ENCODE measurements around the gene REEP3.

DNA sequence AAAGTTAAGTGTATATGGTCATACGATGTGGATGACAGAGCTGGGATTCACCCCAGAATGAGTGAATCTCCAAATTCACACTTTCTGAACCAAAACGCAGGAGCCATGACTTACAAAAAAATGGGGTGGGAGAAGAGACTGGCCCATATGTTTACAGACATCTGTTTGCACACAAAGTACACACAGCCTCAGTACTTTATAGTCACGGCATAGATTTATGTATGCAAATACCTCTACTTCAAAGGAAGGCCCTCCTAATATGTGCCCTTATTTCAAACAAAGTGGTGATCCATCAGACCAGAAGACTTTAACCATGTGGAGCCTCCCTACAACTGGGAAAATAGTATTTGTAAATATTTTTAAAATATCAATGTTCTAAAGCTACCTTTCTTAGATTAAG, 33.2 kb upstream of the REEP3 start:
- TF ChIP-seq POLR2A (IDR thresholded peaks at IDR 0.05) (no peak), EP300 (IDR thresholded peaks at IDR 0.05) (no peak)
- TF ChIP-seq, protein P1, sequence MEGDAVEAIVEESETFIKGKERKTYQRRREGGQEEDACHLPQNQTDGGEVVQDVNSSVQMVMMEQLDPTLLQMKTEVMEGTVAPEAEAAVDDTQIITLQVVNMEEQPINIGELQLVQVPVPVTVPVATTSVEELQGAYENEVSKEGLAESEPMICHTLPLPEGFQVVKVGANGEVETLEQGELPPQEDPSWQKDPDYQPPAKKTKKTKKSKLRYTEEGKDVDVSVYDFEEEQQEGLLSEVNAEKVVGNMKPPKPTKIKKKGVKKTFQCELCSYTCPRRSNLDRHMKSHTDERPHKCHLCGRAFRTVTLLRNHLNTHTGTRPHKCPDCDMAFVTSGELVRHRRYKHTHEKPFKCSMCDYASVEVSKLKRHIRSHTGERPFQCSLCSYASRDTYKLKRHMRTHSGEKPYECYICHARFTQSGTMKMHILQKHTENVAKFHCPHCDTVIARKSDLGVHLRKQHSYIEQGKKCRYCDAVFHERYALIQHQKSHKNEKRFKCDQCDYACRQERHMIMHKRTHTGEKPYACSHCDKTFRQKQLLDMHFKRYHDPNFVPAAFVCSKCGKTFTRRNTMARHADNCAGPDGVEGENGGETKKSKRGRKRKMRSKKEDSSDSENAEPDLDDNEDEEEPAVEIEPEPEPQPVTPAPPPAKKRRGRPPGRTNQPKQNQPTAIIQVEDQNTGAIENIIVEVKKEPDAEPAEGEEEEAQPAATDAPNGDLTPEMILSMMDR (IDR thresholded peaks at IDR 0.05) = no peak
